ENCODE data around the gene PPAT.

PPAT gene

GRCh38 chr4:56424176-56424575 lies 11.2 kb downstream of the PPAT start:
- H3K4me1 ChIP-seq (ENCODE audit: control insufficient read depth in 2 of 2, insufficient read depth in 1 of 2, low read depth in 1 of 2, low read length in 2 of 2) = no peaks in the 10 kb centered on the region
- no peak overlapping the region for H4K8ac ChIP-seq (ENCODE audit: low read depth, low read length)
- no peak overlapping the region for H3K14ac ChIP-seq (ENCODE audit: low read length)
- H3K4me2 ChIP-seq (ENCODE audit: insufficient read depth, low read length, poor library complexity, severe bottlenecking) = no peak overlapping the region
- no peak overlapping the region for H3K9ac ChIP-seq (ENCODE audit: low read depth, low read length, poor library complexity)
- H3K79me1 ChIP-seq (ENCODE audit: low read depth, low read length) = peaks cover 2% of the 10 kb centered on the region
- H2BK15ac ChIP-seq (ENCODE audit: low read length) = no peak overlapping the region
- no peak overlapping the region for H3K23ac ChIP-seq (ENCODE audit: low read depth, low read length, poor library complexity)
- no peaks in the 10 kb centered on the region for H3K27me3 ChIP-seq (ENCODE audit: control insufficient read depth in 3 of 3, insufficient read depth in 3 of 3, low read depth in 1 of 3, low read length in 3 of 3)
- WGBS, 2 donors (ENCODE audit: extremely low coverage in 2 of 2, insufficient read length in 2 of 2, insufficient replicate concordance in 1 of 2) = no CpG with 5 or more reads among the region's 5 CpGs
- no peak overlapping the region for H3K4me3 ChIP-seq (ENCODE audit: low read length in 2 of 2)
- H2BK120ac ChIP-seq (ENCODE audit: low read depth, low read length) = no peak overlapping the region
- H3K27ac ChIP-seq (replicated peaks; ENCODE audit: low read length) = no peak overlapping the region
- no peak overlapping the region for H2BK12ac ChIP-seq (ENCODE audit: low read length)
- no peak overlapping the region for H2AFZ ChIP-seq (ENCODE audit: low read length)
- no peak for DNase-seq (ENCODE audit: low spot score)
- H3K4ac ChIP-seq (ENCODE audit: low read length) = no peak overlapping the region
- H3K36me3 ChIP-seq (replicated peaks in 1 of 2; ENCODE audit: control insufficient read depth in 2 of 2, insufficient read depth in 2 of 2, low read length in 2 of 2) = peaks cover 0 to 46% of the 10 kb centered on the region in 2 donors
- no peak overlapping the region for H4K91ac ChIP-seq (ENCODE audit: low read depth, low read length, poor library complexity)
- H2AK5ac ChIP-seq (ENCODE audit: low read depth, low read length) = no peak overlapping the region
- no peak overlapping the region for H2BK5ac ChIP-seq (ENCODE audit: low read length)
- H3K18ac ChIP-seq (ENCODE audit: low read length) = no peak overlapping the region
- peaks cover 0 to 23% of the 10 kb centered on the region in 2 donors for H3K9me3 ChIP-seq (replicated peaks in 1 of 2; ENCODE audit: control insufficient read depth in 2 of 2, insufficient read depth in 1 of 2, low read depth in 1 of 2, low read length in 2 of 2)

- no peak overlapping the region for H4K8ac ChIP-seq (ENCODE audit: low read depth, low read length)
- no peak overlapping the region for H2AK5ac ChIP-seq (ENCODE audit: low read depth, low read length)
- peaks cover 0 to 33% of the 10 kb centered on the region in 2 donors for H3K36me3 ChIP-seq (replicated peaks in 1 of 2; ENCODE audit: control insufficient read depth in 2 of 2, insufficient read depth in 2 of 2, low read length in 2 of 2)
- H3K4ac ChIP-seq (ENCODE audit: low read length) = no peak overlapping the region
- H3K23ac ChIP-seq (ENCODE audit: low read depth, low read length, poor library complexity) = no peak overlapping the region
- no peaks in the 10 kb centered on the region for H3K27me3 ChIP-seq (ENCODE audit: control insufficient read depth in 3 of 3, insufficient read depth in 3 of 3, low read depth in 1 of 3, low read length in 3 of 3)
- WGBS, 2 donors (ENCODE audit: extremely low coverage in 2 of 2, insufficient read length in 2 of 2, insufficient replicate concordance in 1 of 2) = 100% methylated on average over 1 of the region's 3 CpGs; no CpG with 5 or more reads in 1 of the 2 donors
- H3K18ac ChIP-seq (ENCODE audit: low read length) = no peak overlapping the region
- no peak overlapping the region for H2BK120ac ChIP-seq (ENCODE audit: low read depth, low read length)
- H2AFZ ChIP-seq (ENCODE audit: low read length) = no peak overlapping the region
- H4K91ac ChIP-seq (ENCODE audit: low read depth, low read length, poor library complexity) = no peak overlapping the region
- H3K79me1 ChIP-seq (ENCODE audit: low read depth, low read length) = no peaks in the 10 kb centered on the region
- H3K14ac ChIP-seq (ENCODE audit: low read length) = no peak overlapping the region
- H2BK12ac ChIP-seq (ENCODE audit: low read length) = no peak overlapping the region
- no peak overlapping the region for H2BK15ac ChIP-seq (ENCODE audit: low read length)
- no peak overlapping the region for H3K27ac ChIP-seq (replicated peaks; ENCODE audit: low read length)
- H3K4me2 ChIP-seq (ENCODE audit: insufficient read depth, low read length, poor library complexity, severe bottlenecking) = no peak overlapping the region
- H3K9ac ChIP-seq (ENCODE audit: low read depth, low read length, poor library complexity) = no peak overlapping the region
- H3K4me3 ChIP-seq (ENCODE audit: low read length in 2 of 2) = no peak overlapping the region
- H3K4me1 ChIP-seq (ENCODE audit: control insufficient read depth in 2 of 2, insufficient read depth in 1 of 2, low read depth in 1 of 2, low read length in 2 of 2) = no peaks in the 10 kb centered on the region
- no peak for DNase-seq (ENCODE audit: low spot score)
- H2BK5ac ChIP-seq (ENCODE audit: low read length) = no peak overlapping the region
- peaks cover 0 to 12% of the 10 kb centered on the region in 2 donors for H3K9me3 ChIP-seq (replicated peaks in 1 of 2; ENCODE audit: control insufficient read depth in 2 of 2, insufficient read depth in 1 of 2, low read depth in 1 of 2, low read length in 2 of 2)
These were observed 18.0 kb downstream of the PPAT start for GRCh38 chr4:56417396-56417795.

- no CpG with 5 or more reads among the region's 3 CpGs for WGBS, 2 donors (ENCODE audit: extremely low coverage in 2 of 2, insufficient read length in 2 of 2, insufficient replicate concordance in 1 of 2)
- Histone ChIP-seq H2BK15ac (ENCODE audit: low read length) (no peak overlapping the region), H3K4me3 (ENCODE audit: low read length in 2 of 2) (no peak overlapping the region), H3K27ac (replicated peaks; ENCODE audit: low read length) (no peak overlapping the region), H2AFZ (ENCODE audit: low read length) (no peak overlapping the region), H4K91ac (ENCODE audit: low read depth, low read length, poor library complexity) (no peak overlapping the region), H3K9ac (ENCODE audit: low read depth, low read length, poor library complexity) (no peak overlapping the region), H3K4me2 (ENCODE audit: insufficient read depth, low read length, poor library complexity, severe bottlenecking) (no peak overlapping the region), H2BK120ac (ENCODE audit: low read depth, low read length) (no peak overlapping the region), H4K8ac (ENCODE audit: low read depth, low read length) (no peak overlapping the region), H2AK5ac (ENCODE audit: low read depth, low read length) (no peak overlapping the region), H3K23ac (ENCODE audit: low read depth, low read length, poor library complexity) (no peak overlapping the region), H3K9me3 (replicated peaks in 1 of 2; ENCODE audit: control insufficient read depth in 2 of 2, insufficient read depth in 1 of 2, low read depth in 1 of 2, low read length in 2 of 2) (peaks cover 0 to 7% of the 10 kb centered on the region in 2 donors), H3K14ac (ENCODE audit: low read length) (no peak overlapping the region), H3K79me1 (ENCODE audit: low read depth, low read length) (no peaks in the 10 kb centered on the region), H3K18ac (ENCODE audit: low read length) (no peak overlapping the region), H2BK12ac (ENCODE audit: low read length) (no peak overlapping the region), H3K4ac (ENCODE audit: low read length) (no peak overlapping the region), H3K27me3 (ENCODE audit: control insufficient read depth in 3 of 3, insufficient read depth in 3 of 3, low read depth in 1 of 3, low read length in 3 of 3) (no peaks in the 10 kb centered on the region), H3K4me1 (ENCODE audit: control insufficient read depth in 2 of 2, insufficient read depth in 1 of 2, low read depth in 1 of 2, low read length in 2 of 2) (peaks cover 0 to 3% of the 10 kb centered on the region in 2 donors), H3K36me3 (replicated peaks in 1 of 2; ENCODE audit: control insufficient read depth in 2 of 2, insufficient read depth in 2 of 2, low read length in 2 of 2) (peaks cover 0 to 22% of the 10 kb centered on the region in 2 donors), H2BK5ac (ENCODE audit: low read length) (no peak overlapping the region)
- DNase-seq (ENCODE audit: low spot score) = no peak
These were observed 19.1 kb downstream of the PPAT start for GRCh38 chr4:56416349-56416748.

GRCh38 chr4:56414135-56414670 lies 21.2 kb downstream of the PPAT start:
- no peak overlapping the region for H2BK12ac ChIP-seq (ENCODE audit: low read length)
- no peak overlapping the region for H4K8ac ChIP-seq (ENCODE audit: low read depth, low read length)
- no peak overlapping the region for H2BK120ac ChIP-seq (ENCODE audit: low read depth, low read length)
- no peak overlapping the region for H4K91ac ChIP-seq (ENCODE audit: low read depth, low read length, poor library complexity)
- no peak overlapping the region for H3K4me3 ChIP-seq (ENCODE audit: low read length in 2 of 2)
- no peak overlapping the region for H2AK5ac ChIP-seq (ENCODE audit: low read depth, low read length)
- no peaks in the 10 kb centered on the region for H3K79me1 ChIP-seq (ENCODE audit: low read depth, low read length)
- no peak overlapping the region for H3K4ac ChIP-seq (ENCODE audit: low read length)
- H3K9ac ChIP-seq (ENCODE audit: low read depth, low read length, poor library complexity) = no peak overlapping the region
- H3K23ac ChIP-seq (ENCODE audit: low read depth, low read length, poor library complexity) = no peak overlapping the region
- no peak overlapping the region for H2BK15ac ChIP-seq (ENCODE audit: low read length)
- no peak overlapping the region for H3K14ac ChIP-seq (ENCODE audit: low read length)
- H3K4me2 ChIP-seq (ENCODE audit: insufficient read depth, low read length, poor library complexity, severe bottlenecking) = no peak overlapping the region
- H3K9me3 ChIP-seq (replicated peaks in 1 of 2; ENCODE audit: control insufficient read depth in 2 of 2, insufficient read depth in 1 of 2, low read depth in 1 of 2, low read length in 2 of 2) = no peaks in the 10 kb centered on the region
- H3K36me3 ChIP-seq (replicated peaks in 1 of 2; ENCODE audit: control insufficient read depth in 2 of 2, insufficient read depth in 2 of 2, low read length in 2 of 2) = peaks cover 0 to 6% of the 10 kb centered on the region in 2 donors
- no peak overlapping the region for H2AFZ ChIP-seq (ENCODE audit: low read length)
- peaks cover 1 to 18% of the 10 kb centered on the region in 2 donors for H3K4me1 ChIP-seq (ENCODE audit: control insufficient read depth in 2 of 2, insufficient read depth in 1 of 2, low read depth in 1 of 2, low read length in 2 of 2)
- H3K18ac ChIP-seq (ENCODE audit: low read length) = no peak overlapping the region
- no peak for DNase-seq (ENCODE audit: low spot score)
- no peak overlapping the region for H3K27ac ChIP-seq (replicated peaks; ENCODE audit: low read length)
- no peaks in the 10 kb centered on the region for H3K27me3 ChIP-seq (ENCODE audit: control insufficient read depth in 3 of 3, insufficient read depth in 3 of 3, low read depth in 1 of 3, low read length in 3 of 3)
- H2BK5ac ChIP-seq (ENCODE audit: low read length) = no peak overlapping the region
- no CpG with 5 or more reads among the region's 4 CpGs for WGBS, 2 donors (ENCODE audit: extremely low coverage in 2 of 2, insufficient read length in 2 of 2, insufficient replicate concordance in 1 of 2)

Measured in neuronal stem cell (in vitro differentiated cells).